GM23338 (cell line): ENCODE measurements around the gene KHSRP.
"Not testable (repeated sequence)": the region's sequence is repeated elsewhere in the genome, so short reads cannot be mapped to it uniquely, and the experiment has no call there.

Experiments
- CREB1 ChIP-seq: fragments of 250-450 bp; sonication (Bioruptor Pico); IDR thresholded peaks from 2 replicates; pipeline ENCODE4 v1.5.0; 2020; ENCODE audit warnings: low read depth, mild to moderate bottlenecking, moderate library complexity
- EZH2phosphoT487 ChIP-seq: fragments of 200-600 bp; sonication (generic); IDR thresholded peaks from one replicate; pipeline ENCODE4 v1.8.1; 2018; ENCODE audit warnings: antibody characterized with exemption; ENCODE audit not compliant: unreplicated experiment
- POLR2AphosphoS5 ChIP-seq: IDR thresholded peaks from 2 replicates; pipeline ENCODE4 v1.6.1; 2016; ENCODE audit warnings: antibody characterized with exemption, low read depth
- TF ChIP-seq, protein P1 (sequence below), 2 experiments: fragments of 200-600 bp in 1 of 2; sonication (generic) in 1 of 2; conservative IDR thresholded peaks; 2 replicates each; pipeline versions ENCODE4 v1.5.1 to v1.6.1; 2016 to 2017; ENCODE audit warnings: antibody characterized with exemption in 2 of 2, low read depth in 2 of 2, mild to moderate bottlenecking in 2 of 2, moderate library complexity in 1 of 2
- TF ChIP-seq, protein P2 (sequence below): IDR thresholded peaks from one replicate; pipeline ENCODE4 v1.6.1; 2018; ENCODE audit warnings: antibody characterized with exemption; ENCODE audit not compliant: unreplicated experiment

DNA sequence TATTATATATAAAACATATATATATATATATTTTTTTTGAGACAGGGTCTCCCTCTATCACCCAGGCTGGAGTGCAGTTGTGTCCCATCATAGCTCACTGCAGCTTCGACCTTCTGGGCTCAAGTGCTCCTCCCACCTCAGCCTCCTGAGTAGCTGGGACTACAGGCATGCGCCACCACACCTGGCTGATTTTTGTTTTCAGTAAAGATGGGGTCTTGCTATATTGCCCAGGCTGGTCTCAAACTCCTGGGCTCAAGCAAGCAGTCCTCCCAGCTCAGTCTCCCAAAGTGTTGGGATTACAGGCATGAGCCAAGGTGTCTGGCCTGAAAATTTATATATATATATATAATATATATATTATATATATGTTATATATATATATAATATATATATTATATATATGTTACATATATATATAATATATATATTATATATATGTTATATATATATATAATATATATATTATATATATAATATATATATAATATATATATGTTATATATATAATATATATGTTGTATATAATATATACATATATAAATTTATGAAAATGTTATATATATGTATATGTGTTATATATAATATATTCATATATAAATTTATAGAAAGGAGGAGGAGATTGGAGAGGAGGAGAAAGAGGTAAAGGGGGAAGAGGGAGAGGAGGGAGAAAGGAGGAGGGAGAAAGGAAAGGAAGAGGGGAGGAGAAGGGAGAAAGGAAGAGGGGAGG, 4.2 kb upstream of the KHSRP start:
- TF ChIP-seq EZH2phosphoT487; POLR2AphosphoS5; CREB1 (CRISPR knock-in tag): not testable (repeated sequence)
- TF ChIP-seq, protein P1, sequence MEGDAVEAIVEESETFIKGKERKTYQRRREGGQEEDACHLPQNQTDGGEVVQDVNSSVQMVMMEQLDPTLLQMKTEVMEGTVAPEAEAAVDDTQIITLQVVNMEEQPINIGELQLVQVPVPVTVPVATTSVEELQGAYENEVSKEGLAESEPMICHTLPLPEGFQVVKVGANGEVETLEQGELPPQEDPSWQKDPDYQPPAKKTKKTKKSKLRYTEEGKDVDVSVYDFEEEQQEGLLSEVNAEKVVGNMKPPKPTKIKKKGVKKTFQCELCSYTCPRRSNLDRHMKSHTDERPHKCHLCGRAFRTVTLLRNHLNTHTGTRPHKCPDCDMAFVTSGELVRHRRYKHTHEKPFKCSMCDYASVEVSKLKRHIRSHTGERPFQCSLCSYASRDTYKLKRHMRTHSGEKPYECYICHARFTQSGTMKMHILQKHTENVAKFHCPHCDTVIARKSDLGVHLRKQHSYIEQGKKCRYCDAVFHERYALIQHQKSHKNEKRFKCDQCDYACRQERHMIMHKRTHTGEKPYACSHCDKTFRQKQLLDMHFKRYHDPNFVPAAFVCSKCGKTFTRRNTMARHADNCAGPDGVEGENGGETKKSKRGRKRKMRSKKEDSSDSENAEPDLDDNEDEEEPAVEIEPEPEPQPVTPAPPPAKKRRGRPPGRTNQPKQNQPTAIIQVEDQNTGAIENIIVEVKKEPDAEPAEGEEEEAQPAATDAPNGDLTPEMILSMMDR (conservative IDR thresholded peaks at IDR 0.05; ENCODE audit: low read depth in 2 of 2), result not testable (repeated sequence)
- TF ChIP-seq, protein P2, sequence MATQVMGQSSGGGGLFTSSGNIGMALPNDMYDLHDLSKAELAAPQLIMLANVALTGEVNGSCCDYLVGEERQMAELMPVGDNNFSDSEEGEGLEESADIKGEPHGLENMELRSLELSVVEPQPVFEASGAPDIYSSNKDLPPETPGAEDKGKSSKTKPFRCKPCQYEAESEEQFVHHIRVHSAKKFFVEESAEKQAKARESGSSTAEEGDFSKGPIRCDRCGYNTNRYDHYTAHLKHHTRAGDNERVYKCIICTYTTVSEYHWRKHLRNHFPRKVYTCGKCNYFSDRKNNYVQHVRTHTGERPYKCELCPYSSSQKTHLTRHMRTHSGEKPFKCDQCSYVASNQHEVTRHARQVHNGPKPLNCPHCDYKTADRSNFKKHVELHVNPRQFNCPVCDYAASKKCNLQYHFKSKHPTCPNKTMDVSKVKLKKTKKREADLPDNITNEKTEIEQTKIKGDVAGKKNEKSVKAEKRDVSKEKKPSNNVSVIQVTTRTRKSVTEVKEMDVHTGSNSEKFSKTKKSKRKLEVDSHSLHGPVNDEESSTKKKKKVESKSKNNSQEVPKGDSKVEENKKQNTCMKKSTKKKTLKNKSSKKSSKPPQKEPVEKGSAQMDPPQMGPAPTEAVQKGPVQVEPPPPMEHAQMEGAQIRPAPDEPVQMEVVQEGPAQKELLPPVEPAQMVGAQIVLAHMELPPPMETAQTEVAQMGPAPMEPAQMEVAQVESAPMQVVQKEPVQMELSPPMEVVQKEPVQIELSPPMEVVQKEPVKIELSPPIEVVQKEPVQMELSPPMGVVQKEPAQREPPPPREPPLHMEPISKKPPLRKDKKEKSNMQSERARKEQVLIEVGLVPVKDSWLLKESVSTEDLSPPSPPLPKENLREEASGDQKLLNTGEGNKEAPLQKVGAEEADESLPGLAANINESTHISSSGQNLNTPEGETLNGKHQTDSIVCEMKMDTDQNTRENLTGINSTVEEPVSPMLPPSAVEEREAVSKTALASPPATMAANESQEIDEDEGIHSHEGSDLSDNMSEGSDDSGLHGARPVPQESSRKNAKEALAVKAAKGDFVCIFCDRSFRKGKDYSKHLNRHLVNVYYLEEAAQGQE, result not testable (repeated sequence)
